PC-9 (cell line): ENCODE data around the gene MRPL57. TPM values are rescaled to one million over a fixed set of nuclear protein-coding genes. Genes with fewer than 3 reads are reported as not detected.

Source experiments
- BruUV-seq: library from RNA; stranded (reverse); fragments of 400-500 nt; replicated peaks from 2 replicates; lab custom pipeline; 2021; lab: Mats Ljungman, UMichigan
- CTCF ChIA-PET: fragments of 300-600 bp; sonication (Branson Sonifier 250); formaldehyde crosslinking; loops from one replicate; lab custom pipeline; 2022; ENCODE audit warnings: antibody characterized with exemption; lab: Charles Lee
- POLR2A ChIA-PET: fragments of 300-600 bp; sonication (Branson Sonifier 250); formaldehyde crosslinking; loops from one replicate; lab custom pipeline; 2022; ENCODE audit warnings: antibody characterized with exemption; ENCODE audit not compliant: unreplicated experiment; lab: Charles Lee
- DNase-seq, 2 experiments: peaks; one replicate each; pipeline versions ENCODE4 v3.0.0 to v3.0.0-alpha.2; 2015 to 2022; ENCODE audit warnings: mixed read lengths in 1 of 2
- H2AFZ ChIP-seq: fragments of 200-600 bp; sonication (generic); 2 replicates; pipeline ENCODE4 v1.8.1; 2017; ENCODE audit warnings: antibody characterized with exemption
- H3F3A ChIP-seq: fragments of 200-600 bp; sonication (generic); 2 replicates; pipeline ENCODE4 v1.8.1; 2017; ENCODE audit warnings: antibody characterized with exemption, mild to moderate bottlenecking, low read depth; ENCODE audit not compliant: insufficient read depth
- H3K27ac ChIP-seq: fragments of 200-600 bp; sonication (generic); 2 replicates; pipeline ENCODE4 v1.6.1; 2016; ENCODE audit warnings: mixed run types
- H3K27me3 ChIP-seq: fragments of 200-600 bp; sonication (generic); 2 replicates; pipeline ENCODE4 v1.6.1; 2016; ENCODE audit warnings: low read depth, mixed run types; ENCODE audit not compliant: insufficient read depth
- H3K36me3 ChIP-seq: fragments of 200-600 bp; sonication (generic); 2 replicates; pipeline ENCODE4 v1.6.1; 2016; ENCODE audit warnings: low read depth, mixed run types
- H3K4me1 ChIP-seq: fragments of 200-600 bp; sonication (generic); replicated peaks from 2 replicates; pipeline ENCODE4 v1.6.1; 2016; ENCODE audit warnings: mixed run types; ENCODE audit not compliant: insufficient read depth
- H3K4me2 ChIP-seq: fragments of 200-600 bp; sonication (generic); 2 replicates; pipeline ENCODE4 v1.6.1; 2017; ENCODE audit warnings: mixed run types
- H3K4me3 ChIP-seq: fragments of 200-600 bp; sonication (generic); 2 replicates; pipeline ENCODE4 v1.6.1; 2016; ENCODE audit warnings: mixed run types
- H3K79me2 ChIP-seq: fragments of 200-600 bp; sonication (generic); 2 replicates; pipeline ENCODE4 v1.6.1; 2017; ENCODE audit warnings: low read depth, mixed run types
- H3K9me2 ChIP-seq: fragments of 200-600 bp; sonication (generic); 2 replicates; pipeline ENCODE4 v1.8.1; 2017; ENCODE audit warnings: mild to moderate bottlenecking; ENCODE audit not compliant: insufficient read depth
- H3K9me3 ChIP-seq: fragments of 200-600 bp; sonication (generic); 2 replicates; pipeline ENCODE4 v1.8.1; 2016; ENCODE audit warnings: low read depth; ENCODE audit not compliant: insufficient read depth
- H4K20me1 ChIP-seq: fragments of 200-600 bp; sonication (generic); 2 replicates; pipeline ENCODE4 v1.8.1; 2017; ENCODE audit not compliant: insufficient read depth
- CTCF ChIP-seq: fragments of 200-600 bp; sonication (generic); conservative IDR thresholded peaks from 2 replicates; pipeline ENCODE4 v1.6.1; 2017; ENCODE audit warnings: mixed run types, antibody characterized with exemption, mild to moderate bottlenecking, moderate library complexity
- EZH2 ChIP-seq: fragments of 200-600 bp; sonication (generic); IDR thresholded peaks from 2 replicates; pipeline ENCODE4 v1.8.0; 2017; ENCODE audit warnings: antibody characterized with exemption, low read depth
- intact Hi-C: fragments of 100-400 bp; cut with micrococcal nuclease; formaldehyde crosslinking; loops from one replicate; pipeline ENCODE4 v1.10.0; 2022; ENCODE audit not compliant: unreplicated experiment
- total RNA-seq: library from RNA; stranded (reverse); gene quantifications from 2 replicates; pipeline ENCODE4 v1.2.3, GENCODE V29; 2021

The MRPL57 gene
- total RNA-seq, 1 experiment from 2014 or later = 11.0 TPM

DNA sequence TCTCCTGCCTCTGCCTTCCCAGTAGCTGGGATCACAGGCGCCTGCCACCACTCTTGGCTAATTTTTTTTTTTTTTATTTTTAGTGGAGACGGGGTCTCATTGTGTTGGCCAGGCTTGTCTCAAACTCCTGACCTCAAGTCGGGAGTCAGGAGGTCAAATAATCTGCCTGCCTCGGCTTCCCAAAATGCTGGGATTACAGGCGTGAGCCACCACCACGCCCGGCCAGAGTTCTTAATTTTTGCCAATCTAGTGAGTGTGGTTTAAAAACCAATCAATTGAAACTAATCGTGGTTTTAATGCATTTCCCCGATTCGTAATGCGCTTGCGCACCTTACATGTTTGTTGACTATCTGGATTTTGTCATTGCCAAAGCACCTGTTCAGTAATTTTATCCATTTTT lies 37.1 kb upstream of the MRPL57 start:
- ChIA-PET POLR2A (no interaction called here), CTCF (no interaction called here)
- DNase-seq = no peak
- peak overlapping the region; percentile 83 for H3K4me2 ChIP-seq
- H3K79me2 ChIP-seq = peaks cover 39% of the 10 kb centered on the region
- H3K27me3 ChIP-seq = no peaks in the 10 kb centered on the region
- H3K36me3 ChIP-seq = peaks cover 10% of the 10 kb centered on the region
- no TSS peak for BruUV-seq
- peaks cover 9% of the 10 kb centered on the region; the same call in 1 of the 2 replicates for H3F3A ChIP-seq
- peaks cover 19% of the 10 kb centered on the region for H3K4me1 ChIP-seq
- intact Hi-C loops = no loop called here
- H2AFZ ChIP-seq = peak overlapping the region; percentile 88
- no peaks in the 10 kb centered on the region for H3K9me2 ChIP-seq
- H3K9me3 ChIP-seq = no peaks in the 10 kb centered on the region
- peak overlapping the region; percentile 80 for H3K4me3 ChIP-seq
- TF ChIP-seq CTCF (no peak), EZH2 (no peak)
- peaks cover 17% of the 10 kb centered on the region for H4K20me1 ChIP-seq
- H3K27ac ChIP-seq = peak overlapping the region; percentile 76

DNA sequence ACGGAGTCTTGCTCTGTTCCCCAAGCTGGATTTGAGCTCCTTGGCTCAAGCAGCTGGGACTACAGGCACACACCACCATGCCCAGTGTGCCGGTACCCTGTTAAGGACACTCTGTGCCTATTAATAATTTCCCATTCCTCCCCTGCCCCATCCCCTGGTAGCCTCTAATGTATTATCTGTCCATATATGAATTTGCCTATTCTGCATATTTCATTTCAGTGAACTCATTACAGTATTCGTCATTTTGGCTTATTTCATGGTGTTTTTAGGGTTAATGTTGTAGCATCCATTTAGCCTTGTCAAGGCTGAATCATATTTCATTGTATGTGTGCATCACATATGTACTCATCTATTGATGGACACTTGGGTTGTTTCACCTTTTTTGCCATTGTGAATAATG lies 33.7 kb upstream of the MRPL57 start:
- BruUV-seq = no TSS peak
- no peak overlapping the region for H3K4me3 ChIP-seq
- H3K9me2 ChIP-seq = no peaks in the 10 kb centered on the region
- intact Hi-C loops = no loop called here
- no peak overlapping the region for H3K27ac ChIP-seq
- H4K20me1 ChIP-seq = peaks cover 40% of the 10 kb centered on the region
- TF ChIP-seq CTCF (no peak), EZH2 (no peak)
- no peak for DNase-seq
- CTCF ChIA-PET = no interaction called here
- H3F3A ChIP-seq = peaks cover 12% of the 10 kb centered on the region
- no peaks in the 10 kb centered on the region for H3K9me3 ChIP-seq
- POLR2A ChIA-PET = no interaction called here
- peaks cover 27% of the 10 kb centered on the region for H3K36me3 ChIP-seq
- no peak overlapping the region for H2AFZ ChIP-seq
- no peaks in the 10 kb centered on the region for H3K27me3 ChIP-seq
- peak overlapping the region; percentile 17; the same call in 1 of the 2 replicates for H3K4me2 ChIP-seq
- peaks cover 44% of the 10 kb centered on the region for H3K79me2 ChIP-seq
- H3K4me1 ChIP-seq = peaks cover 19% of the 10 kb centered on the region

- no peak overlapping the region for H3K27ac ChIP-seq
- peaks cover 21% of the 10 kb centered on the region for H3K79me2 ChIP-seq
- H4K20me1 ChIP-seq = peaks cover 37% of the 10 kb centered on the region
- H3K4me3 ChIP-seq = no peak overlapping the region
- no peak overlapping the region for H2AFZ ChIP-seq
- no peak for TF ChIP-seq EZH2
- no peak for TF ChIP-seq CTCF
- peaks cover 22% of the 10 kb centered on the region for H3K36me3 ChIP-seq
- peaks cover 27% of the 10 kb centered on the region for H3F3A ChIP-seq
- no peak for DNase-seq
- H3K4me2 ChIP-seq = no peak overlapping the region
- H3K9me3 ChIP-seq = no peaks in the 10 kb centered on the region
- no peaks in the 10 kb centered on the region for H3K9me2 ChIP-seq
- H3K27me3 ChIP-seq = no peaks in the 10 kb centered on the region
- intact Hi-C loops = no loop called here
- CTCF ChIA-PET = no interaction called here
- 0 out of 2 replicates have a peak, but pooled peaks cover 3% of the 10 kb centered on the region for H3K4me1 ChIP-seq
- POLR2A ChIA-PET = no interaction called here
- no TSS peak for BruUV-seq
Observed at GRCh38 chr13:21147827-21148226, 28.6 kb upstream of the MRPL57 start.
